Thoracic aorta (tissue), 2 donors: ENCODE measurements around the gene ZNF74. TPM values are rescaled to one million over a fixed set of nuclear protein-coding genes. Genes with fewer than 3 reads are reported as not detected.
"Not testable (repeated sequence)": the region's sequence is repeated elsewhere in the genome, so short reads cannot be mapped to it uniquely, and the experiment has no call there.

Experiments
- ATAC-seq: fragments of 150-250 bp; one replicate; pipeline ENCODE4 v1.8.0; 2017; ENCODE audit warnings: low read depth; ENCODE audit not compliant: insufficient number of reproducible peaks, low FRiP score
- DNase-seq: peaks from one replicate; pipeline ENCODE4 v3.0.0-alpha.2; 2020; ENCODE audit warnings: low spot score
- H3K27ac ChIP-seq, 2 donors: fragments of 200-600 bp; sonication (generic); 1 replicate in 1 of 2; 2 replicates in 1 of 2; pipeline ENCODE4 v1.5.1; 2016; ENCODE audit warnings: mild to moderate bottlenecking in 2 of 2, moderate library complexity in 2 of 2
- H3K27me3 ChIP-seq: fragments of 200-600 bp; sonication (generic); replicated peaks from 2 replicates; pipeline ENCODE4 v1.6.0; 2016; ENCODE audit warnings: mild to moderate bottlenecking; ENCODE audit not compliant: insufficient read depth
- H3K36me3 ChIP-seq: fragments of 200-600 bp; sonication (generic); one replicate; pipeline ENCODE4 v1.5.1; 2016
- H3K4me1 ChIP-seq, 2 donors: fragments of 200-600 bp; sonication (generic); 1 replicate in 1 of 2; 2 replicates in 1 of 2; pipeline versions ENCODE4 v1.5.1 to v1.6.0; 2016; ENCODE audit warnings: low read depth in 2 of 2, mild to moderate bottlenecking in 1 of 2; ENCODE audit not compliant: control insufficient read depth in 1 of 2
- H3K4me3 ChIP-seq: fragments of 200-600 bp; sonication (generic); 2 replicates; pipeline ENCODE4 v1.5.1; 2016; ENCODE audit warnings: mild to moderate bottlenecking
- H3K9me3 ChIP-seq: fragments of 200-600 bp; sonication (generic); 2 replicates; pipeline ENCODE4 v1.5.1; 2016
- total RNA-seq, 2 donors: library from RNA; depleted of rRNA; stranded (reverse); fragments of >200 nt; gene quantifications; one replicate each; pipeline versions ENCODE4 v1.1.0 to v1.2.3, GENCODE V29; 2016
- TF ChIP-seq, protein P1 (sequence below): fragments of 200-600 bp; sonication (generic); IDR thresholded peaks from one replicate; pipeline ENCODE4 v1.5.1; 2019; ENCODE audit warnings: antibody characterized with exemption

Gene ZNF74
- total RNA-seq, 2 donors from 2014 or later, result 8.5 to 13.8 TPM

DNA sequence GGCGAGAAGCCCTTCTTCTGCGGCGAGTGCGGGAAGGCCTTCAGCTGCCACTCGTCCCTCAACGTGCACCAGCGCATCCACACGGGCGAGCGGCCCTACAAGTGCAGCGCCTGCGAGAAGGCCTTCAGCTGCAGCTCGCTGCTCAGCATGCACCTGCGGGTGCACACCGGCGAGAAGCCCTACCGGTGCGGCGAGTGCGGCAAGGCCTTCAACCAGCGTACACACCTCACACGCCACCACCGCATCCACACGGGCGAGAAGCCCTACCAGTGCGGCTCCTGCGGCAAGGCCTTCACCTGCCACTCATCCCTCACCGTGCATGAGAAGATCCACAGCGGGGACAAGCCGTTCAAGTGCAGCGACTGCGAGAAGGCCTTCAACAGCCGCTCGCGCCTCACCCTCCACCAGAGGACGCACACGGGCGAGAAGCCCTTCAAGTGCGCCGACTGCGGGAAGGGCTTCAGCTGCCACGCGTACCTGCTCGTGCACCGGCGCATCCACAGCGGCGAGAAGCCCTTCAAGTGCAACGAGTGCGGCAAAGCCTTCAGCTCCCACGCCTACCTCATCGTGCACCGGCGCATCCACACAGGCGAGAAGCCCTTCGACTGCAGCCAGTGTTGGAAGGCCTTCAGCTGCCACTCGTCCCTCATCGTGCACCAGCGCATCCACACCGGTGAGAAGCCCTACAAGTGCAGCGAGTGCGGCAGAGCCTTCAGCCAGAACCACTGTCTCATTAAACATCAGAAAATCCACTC lies 12.2 kb downstream of the ZNF74 start:
- DNase-seq, result no peak
- Histone ChIP-seq H3K27me3 (no peaks in the 10 kb centered on the region), H3K4me3 (no peak overlapping the region), H3K36me3 (peaks cover 15% of the 10 kb centered on the region), H3K9me3 (no peaks in the 10 kb centered on the region), H3K4me1 (no peaks in the 10 kb centered on the region), H3K27ac (no peak overlapping the region)
- ATAC-seq, result no peak
- TF ChIP-seq, protein P1, sequence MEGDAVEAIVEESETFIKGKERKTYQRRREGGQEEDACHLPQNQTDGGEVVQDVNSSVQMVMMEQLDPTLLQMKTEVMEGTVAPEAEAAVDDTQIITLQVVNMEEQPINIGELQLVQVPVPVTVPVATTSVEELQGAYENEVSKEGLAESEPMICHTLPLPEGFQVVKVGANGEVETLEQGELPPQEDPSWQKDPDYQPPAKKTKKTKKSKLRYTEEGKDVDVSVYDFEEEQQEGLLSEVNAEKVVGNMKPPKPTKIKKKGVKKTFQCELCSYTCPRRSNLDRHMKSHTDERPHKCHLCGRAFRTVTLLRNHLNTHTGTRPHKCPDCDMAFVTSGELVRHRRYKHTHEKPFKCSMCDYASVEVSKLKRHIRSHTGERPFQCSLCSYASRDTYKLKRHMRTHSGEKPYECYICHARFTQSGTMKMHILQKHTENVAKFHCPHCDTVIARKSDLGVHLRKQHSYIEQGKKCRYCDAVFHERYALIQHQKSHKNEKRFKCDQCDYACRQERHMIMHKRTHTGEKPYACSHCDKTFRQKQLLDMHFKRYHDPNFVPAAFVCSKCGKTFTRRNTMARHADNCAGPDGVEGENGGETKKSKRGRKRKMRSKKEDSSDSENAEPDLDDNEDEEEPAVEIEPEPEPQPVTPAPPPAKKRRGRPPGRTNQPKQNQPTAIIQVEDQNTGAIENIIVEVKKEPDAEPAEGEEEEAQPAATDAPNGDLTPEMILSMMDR, result no peak

DNA sequence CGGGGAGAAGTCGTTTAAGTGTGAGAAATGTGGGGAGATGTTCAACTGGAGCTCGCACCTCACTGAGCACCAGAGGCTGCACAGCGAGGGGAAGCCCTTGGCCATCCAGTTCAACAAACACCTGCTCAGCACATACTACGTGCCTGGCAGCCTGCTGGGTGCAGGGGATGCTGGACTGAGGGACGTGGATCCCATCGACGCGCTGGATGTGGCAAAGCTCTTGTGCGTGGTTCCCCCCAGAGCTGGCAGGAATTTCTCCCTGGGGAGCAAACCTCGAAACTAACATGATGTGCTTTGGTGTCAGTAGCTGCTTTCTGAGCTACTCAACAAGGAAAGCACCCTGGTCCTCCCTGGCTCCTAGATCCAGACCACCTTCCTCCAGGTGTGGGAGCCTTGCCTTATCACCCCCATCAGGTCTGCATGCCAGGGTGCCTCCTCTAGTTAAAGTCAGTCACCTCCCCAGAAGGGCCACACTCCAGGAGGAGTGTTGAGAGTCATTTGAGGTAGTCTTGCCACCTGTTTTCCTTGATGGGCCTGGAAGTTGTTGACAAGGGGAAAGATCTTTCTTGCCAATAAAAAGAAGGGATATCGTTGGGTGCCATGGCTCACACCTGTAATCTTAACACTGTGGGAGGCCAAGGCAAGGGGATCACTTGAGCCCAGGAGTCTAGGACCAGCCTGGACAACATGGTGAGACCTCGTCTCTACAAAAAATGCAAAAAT lies 12.9 kb downstream of the ZNF74 start:
- no peak for DNase-seq
- Histone ChIP-seq H3K27me3 (no peaks in the 10 kb centered on the region), H3K36me3 (peaks cover 12% of the 10 kb centered on the region), H3K4me3 (no peak overlapping the region), H3K27ac (no peak overlapping the region), H3K9me3 (no peaks in the 10 kb centered on the region), H3K4me1 (no peaks in the 10 kb centered on the region)
- TF ChIP-seq, protein P1, result no peak
- ATAC-seq, result no peak

DNA sequence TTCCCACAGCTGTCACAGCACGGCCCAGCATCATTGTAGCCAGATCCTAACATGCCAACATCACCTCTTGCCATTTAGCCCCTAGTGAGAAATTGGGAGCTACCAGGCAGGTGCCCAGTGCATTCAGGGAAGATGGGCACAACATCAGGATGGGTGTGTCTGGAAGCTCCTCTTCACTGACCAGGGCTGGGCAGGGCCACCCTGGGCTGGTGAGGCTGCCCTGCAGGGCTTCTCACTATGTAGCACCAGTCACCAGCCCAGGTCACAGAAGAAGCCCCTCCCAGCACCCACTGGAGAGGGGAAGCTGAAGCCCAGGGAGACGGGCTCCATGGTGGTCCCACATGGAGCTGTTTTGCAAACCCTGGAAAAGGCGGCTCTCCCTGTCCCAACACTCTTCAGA lies 13.9 kb downstream of the ZNF74 start:
- no peak for ATAC-seq
- no peak for DNase-seq
- no peaks in the 10 kb centered on the region for H3K27me3 ChIP-seq
- H3K36me3 ChIP-seq, result peaks cover 12% of the 10 kb centered on the region
- H3K27ac ChIP-seq, result no peak overlapping the region
- no peak overlapping the region for H3K4me3 ChIP-seq
- TF ChIP-seq, protein P1, result no peak
- no peaks in the 10 kb centered on the region for H3K4me1 ChIP-seq
- no peaks in the 10 kb centered on the region for H3K9me3 ChIP-seq

DNA sequence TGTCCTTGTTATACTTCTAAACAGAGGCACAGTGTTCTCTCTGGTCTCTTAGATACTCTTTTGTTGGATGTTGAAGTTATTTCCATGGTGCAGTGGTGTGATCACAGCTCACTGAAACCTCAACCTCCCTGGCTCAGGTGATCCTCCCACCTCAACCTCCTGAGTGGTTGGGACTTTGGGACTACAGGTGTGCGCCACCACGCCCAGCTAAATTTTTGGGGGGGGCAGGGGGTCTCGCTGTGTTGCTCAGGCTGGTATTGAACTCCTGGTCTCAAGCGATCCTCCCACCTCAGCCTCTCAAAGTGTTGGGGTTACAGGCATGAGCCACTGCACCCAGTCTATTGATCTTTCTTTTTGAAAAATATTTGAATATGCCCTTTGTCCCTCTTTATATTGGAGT lies 14.9 kb downstream of the ZNF74 start:
- peaks cover 12% of the 10 kb centered on the region for H3K36me3 ChIP-seq
- no peak overlapping the region for H3K27ac ChIP-seq
- no peak for ATAC-seq
- no peaks in the 10 kb centered on the region for H3K9me3 ChIP-seq
- TF ChIP-seq, protein P1, result no peak
- H3K27me3 ChIP-seq, result no peaks in the 10 kb centered on the region
- no peak overlapping the region for H3K4me3 ChIP-seq
- no peak for DNase-seq
- H3K4me1 ChIP-seq, result no peaks in the 10 kb centered on the region

DNA sequence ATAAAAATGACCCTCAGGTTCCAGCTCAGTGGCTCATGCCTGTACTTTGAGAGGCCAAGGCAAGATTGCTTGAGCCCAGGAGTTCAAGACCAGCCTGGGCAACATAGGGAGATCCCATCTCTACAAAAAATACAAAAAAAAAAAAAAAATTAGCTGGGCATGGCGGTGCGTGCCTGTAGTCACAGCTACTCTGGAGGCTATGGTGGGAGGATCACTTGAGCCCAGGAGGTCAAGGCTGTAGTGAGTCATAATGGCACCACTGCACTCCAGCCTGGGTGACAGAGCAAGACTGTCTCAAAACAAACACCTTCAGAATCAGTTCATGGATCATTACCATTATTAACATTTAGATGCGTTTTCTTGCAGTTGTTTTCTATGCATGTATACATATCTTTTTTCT lies 15.4 kb downstream of the ZNF74 start:
- H3K27ac ChIP-seq, H3K4me3 ChIP-seq, H3K4me1 ChIP-seq, ATAC-seq, DNase-seq, H3K9me3 ChIP-seq, H3K27me3 ChIP-seq: not testable (repeated sequence)
- H3K36me3 ChIP-seq, result peaks cover 12% of the 10 kb centered on the region
